B cell (primary cell): ENCODE results near the gene MYBPC3. TPM values are rescaled to one million over a fixed set of nuclear protein-coding genes. Genes with fewer than 3 reads are reported as not detected.

ENCODE experiments used
- ATAC-seq: fragments of 200-7000 bp; cut with Tn5 transposase; one replicate; pipeline ENCODE4 v1.10.0; 2021; ENCODE audit warnings: low read depth, mild to moderate bottlenecking, moderate number of reproducible peaks, moderate library complexity
- CTCF ChIA-PET: fragments of 350-600 bp; sonication (Branson Sonifier 250); formaldehyde crosslinking; loops from one replicate; lab custom pipeline; 2021; ENCODE audit warnings: antibody characterized with exemption, inconsistent platforms; lab: Charles Lee
- POLR2A ChIA-PET: fragments of 350-600 bp; sonication (Branson Sonifier 250); formaldehyde crosslinking; loops from one replicate; lab custom pipeline; 2021; ENCODE audit warnings: antibody characterized with exemption; lab: Charles Lee
- DNase-seq: peaks from one replicate; pipeline ENCODE4 v3.0.0; 2013
- H2AFZ ChIP-seq: 2 replicates; pipeline ENCODE4 v1.6.1; 2012; ENCODE audit warnings: mild to moderate bottlenecking, low read depth, low read length; ENCODE audit not compliant: insufficient read depth, poor library complexity, severe bottlenecking
- H3K27ac ChIP-seq, 2 donors: 1 replicate in 1 of 2; 2 replicates in 1 of 2; pipeline ENCODE4 v1.5.1; 2012 to 2013; ENCODE audit warnings: low read length in 2 of 2, mild to moderate bottlenecking in 2 of 2, moderate library complexity in 1 of 2
- H3K27me3 ChIP-seq, 4 experiments: fragments of 200-600 bp in 1 of 4; sonication (generic) in 1 of 4; replicated peaks in 1 of 4; 1 replicate in 2 of 4; 2 replicates in 2 of 4; pipeline versions ENCODE4 v1.6.1 to v1.7.0; 2013 to 2016; ENCODE audit warnings: low read length in 3 of 4, mild to moderate bottlenecking in 2 of 4, mixed read lengths in 1 of 4, moderate library complexity in 1 of 4; ENCODE audit not compliant: insufficient read depth in 4 of 4, control insufficient read depth in 3 of 4; ENCODE audit errors: control extremely low read depth in 1 of 4
- H3K36me3 ChIP-seq, 2 experiments: replicated peaks in 1 of 2; 1 replicate in 1 of 2; 2 replicates in 1 of 2; pipeline versions ENCODE4 v1.6.1 to v1.7.1; 2013; ENCODE audit warnings: low read length in 1 of 2; ENCODE audit not compliant: insufficient read depth in 2 of 2, control insufficient read depth in 1 of 2; ENCODE audit errors: control extremely low read depth in 1 of 2, extremely low read depth in 1 of 2
- H3K4me1 ChIP-seq, 2 donors: fragments of 200-600 bp in 1 of 2; sonication (generic) in 1 of 2; 1 replicate in 1 of 2; 2 replicates in 1 of 2; pipeline versions ENCODE4 v1.5.1 to v1.6.1; 2013 to 2017; ENCODE audit warnings: low read length in 2 of 2; ENCODE audit not compliant: control insufficient read depth in 2 of 2, insufficient read depth in 2 of 2
- H3K4me2 ChIP-seq: replicated peaks from 2 replicates; pipeline ENCODE3; 2012; ENCODE audit warnings: mild to moderate bottlenecking, low read depth, low read length; ENCODE audit not compliant: poor library complexity, severe bottlenecking
- H3K4me3 ChIP-seq, 5 experiments: fragments of 200-600 bp in 1 of 5; sonication (generic) in 1 of 5; 1 replicate in 3 of 5; 2 replicates in 2 of 5; pipeline versions ENCODE4 v1.5.1 to v1.7.0; 2011 to 2016; ENCODE audit warnings: low read length in 4 of 5, mild to moderate bottlenecking in 4 of 5, low read depth in 2 of 5, control low read depth in 1 of 5, moderate library complexity in 1 of 5; ENCODE audit not compliant: insufficient read depth in 1 of 5; ENCODE audit errors: control extremely low read depth in 1 of 5, extremely low read depth in 1 of 5
- H3K79me2 ChIP-seq: fragments of 200-600 bp; sonication (generic); one replicate; pipeline ENCODE4 v1.6.0; 2016; ENCODE audit warnings: low read length; ENCODE audit not compliant: control insufficient read depth, insufficient read depth
- H3K9ac ChIP-seq: fragments of 200-600 bp; sonication (generic); 2 replicates; pipeline ENCODE4 v1.6.1; 2017; ENCODE audit warnings: mild to moderate bottlenecking, low read length, moderate library complexity
- H3K9me3 ChIP-seq, 3 donors: one replicate each; pipeline versions ENCODE4 v1.6.1 to v1.7.1; 2013; ENCODE audit warnings: low read length in 2 of 3; ENCODE audit not compliant: control insufficient read depth in 2 of 3, insufficient read depth in 1 of 3; ENCODE audit errors: control extremely low read depth in 1 of 3
- H4K20me1 ChIP-seq: 2 replicates; pipeline ENCODE4 v1.6.0; 2012; ENCODE audit warnings: mild to moderate bottlenecking, low read length; ENCODE audit not compliant: insufficient read depth, control insufficient read depth, poor library complexity, severe bottlenecking
- H3K27ac Mint-ChIP-seq: one replicate; pipeline ENCODE4 v1.8.0; 2021; ENCODE audit warnings: mixed read lengths
- H3K27me3 Mint-ChIP-seq: one replicate; pipeline ENCODE4 v1.8.0; 2021; ENCODE audit warnings: mixed read lengths
- H3K4me1 Mint-ChIP-seq: one replicate; pipeline ENCODE4 v1.8.0; 2021; ENCODE audit warnings: mixed read lengths
- H3K4me3 Mint-ChIP-seq: one replicate; pipeline ENCODE4 v1.8.0; 2021; ENCODE audit warnings: mixed read lengths
- H3K9me3 Mint-ChIP-seq: one replicate; pipeline ENCODE4 v1.8.0; 2022; ENCODE audit warnings: mixed read lengths; ENCODE audit not compliant: insufficient read depth
- EZH2 ChIP-seq: IDR thresholded peaks from 2 replicates; pipeline ENCODE4 v1.6.1; 2012; ENCODE audit warnings: borderline replicate concordance, low read depth, mild to moderate bottlenecking, moderate library complexity, low read length; ENCODE audit not compliant: insufficient read depth, poor library complexity, severe bottlenecking
- WGBS: methylation state at CpG from one replicate; pipeline ENCODE4 v1.1.5; 2013; ENCODE audit warnings: missing lambda C conversion rate; ENCODE audit not compliant: insufficient coverage; 5-methylcytosine and 5-hydroxymethylcytosine counted together
- intact Hi-C: fragments of 100-400 bp; cut with micrococcal nuclease; formaldehyde crosslinking; loops from one replicate; pipeline ENCODE4 v1.10.0; 2022
- polyA plus RNA-seq: library from polyadenylated mRNA; depleted of rRNA; stranded (reverse); fragments of >200 nt; gene quantifications from 2 replicates; pipeline ENCODE4 v1.2.3, GENCODE V29; 2012
- total RNA-seq, 2 donors: library from RNA; stranded (reverse); fragments of 120-200 nt in 1 of 2; gene quantifications; 1 replicate in 1 of 2; 2 replicates in 1 of 2; pipeline versions ENCODE4 v1.2.3 to v1.2.4, GENCODE V29; 2013 to 2022
- TF ChIP-seq, protein P1 (sequence below): fragments of 200-600 bp; IDR thresholded peaks from one replicate; pipeline ENCODE4 v1.8.0; 2022; ENCODE audit warnings: antibody characterized with exemption, mild to moderate bottlenecking

Gene MYBPC3
- total and polyA plus RNA-seq, 2 donors (not counting 1 experiment from before 2014, with no cell fraction given): 0.67 to 1.4 TPM

DNA sequence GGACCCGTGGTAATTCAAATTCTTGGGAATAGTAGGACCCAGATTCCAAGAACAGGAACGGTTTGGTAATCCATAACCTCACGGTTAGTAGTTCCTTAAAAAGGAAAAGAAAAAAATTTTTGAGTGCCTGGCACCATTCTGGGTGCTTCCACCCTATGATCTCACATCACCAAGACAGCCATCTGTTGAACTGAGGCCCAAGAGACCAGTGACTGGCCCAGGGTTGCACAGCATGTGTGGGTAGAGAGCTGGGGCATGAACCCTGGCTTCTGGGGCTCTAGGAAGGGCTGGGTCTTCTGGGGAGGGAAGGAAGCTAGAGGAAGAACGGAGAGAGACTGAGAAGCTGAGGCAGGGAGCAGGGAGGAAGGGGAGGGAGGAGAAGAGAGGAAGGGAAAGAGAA is 30.6 kb upstream of the MYBPC3 start:
- Histone ChIP-seq H2AFZ (no peak overlapping the region), H3K36me3 (peaks cover 0 to 2% of the 10 kb centered on the region in 2 experiments), H4K20me1 (no peaks in the 10 kb centered on the region), H3K4me1 (peaks cover 12 to 13% of the 10 kb centered on the region in 2 donors), H3K4me2 (no peak overlapping the region), H3K79me2 (peaks cover 53% of the 10 kb centered on the region), H3K4me3 (no peak overlapping the region), H3K9ac (no peak overlapping the region), H3K27me3 (no peaks in the 10 kb centered on the region), H3K27ac (no peak overlapping the region), H3K9me3 (no peaks in the 10 kb centered on the region)
- Mint-ChIP-seq H3K4me3 (no peak overlapping the region), H3K4me1 (peaks cover 2% of the 10 kb centered on the region), H3K9me3 (no peaks in the 10 kb centered on the region), H3K27ac (no peak overlapping the region), H3K27me3 (no peaks in the 10 kb centered on the region)
- TF ChIP-seq EZH2: no peak
- TF ChIP-seq, protein P1, sequence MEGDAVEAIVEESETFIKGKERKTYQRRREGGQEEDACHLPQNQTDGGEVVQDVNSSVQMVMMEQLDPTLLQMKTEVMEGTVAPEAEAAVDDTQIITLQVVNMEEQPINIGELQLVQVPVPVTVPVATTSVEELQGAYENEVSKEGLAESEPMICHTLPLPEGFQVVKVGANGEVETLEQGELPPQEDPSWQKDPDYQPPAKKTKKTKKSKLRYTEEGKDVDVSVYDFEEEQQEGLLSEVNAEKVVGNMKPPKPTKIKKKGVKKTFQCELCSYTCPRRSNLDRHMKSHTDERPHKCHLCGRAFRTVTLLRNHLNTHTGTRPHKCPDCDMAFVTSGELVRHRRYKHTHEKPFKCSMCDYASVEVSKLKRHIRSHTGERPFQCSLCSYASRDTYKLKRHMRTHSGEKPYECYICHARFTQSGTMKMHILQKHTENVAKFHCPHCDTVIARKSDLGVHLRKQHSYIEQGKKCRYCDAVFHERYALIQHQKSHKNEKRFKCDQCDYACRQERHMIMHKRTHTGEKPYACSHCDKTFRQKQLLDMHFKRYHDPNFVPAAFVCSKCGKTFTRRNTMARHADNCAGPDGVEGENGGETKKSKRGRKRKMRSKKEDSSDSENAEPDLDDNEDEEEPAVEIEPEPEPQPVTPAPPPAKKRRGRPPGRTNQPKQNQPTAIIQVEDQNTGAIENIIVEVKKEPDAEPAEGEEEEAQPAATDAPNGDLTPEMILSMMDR: no peak
- ChIA-PET POLR2A (no interaction called here), CTCF (interaction anchor here (1.1 kb wide), 1 partner anchor 9 kb away, joined by 4 read pairs; no protein-coding TSS in a partner anchor)
- DNase-seq (no peak), ATAC-seq (no peak)
- intact Hi-C loops: no loop called here
- WGBS: 81% methylated on average over 2 of the region's 4 CpGs

DNA sequence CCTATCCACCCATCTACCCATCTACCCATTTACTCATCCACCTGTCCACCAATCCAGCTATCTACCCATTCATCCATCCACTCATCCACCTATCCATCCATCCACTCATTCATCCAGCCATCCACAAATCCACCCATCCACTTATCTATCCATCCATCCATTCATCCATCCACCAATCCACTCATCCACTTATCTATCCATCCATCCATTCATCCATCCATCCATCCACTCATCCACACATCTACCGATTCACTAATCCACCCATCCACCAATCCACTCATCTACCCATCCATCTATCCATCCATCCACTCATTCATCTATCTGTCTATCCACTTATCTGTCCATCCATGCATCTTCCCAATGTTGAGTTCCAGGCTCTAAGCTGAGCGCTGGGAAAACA is 27.6 kb upstream of the MYBPC3 start:
- H3K4me3 Mint-ChIP-seq: no peak overlapping the region
- no peak overlapping the region for H2AFZ ChIP-seq
- peaks cover 24% of the 10 kb centered on the region for H3K4me1 Mint-ChIP-seq
- H3K79me2 ChIP-seq: peaks cover 83% of the 10 kb centered on the region
- H3K9me3 ChIP-seq: no peaks in the 10 kb centered on the region
- no peak overlapping the region for H3K4me3 ChIP-seq
- H3K27me3 Mint-ChIP-seq: no peaks in the 10 kb centered on the region
- peaks cover 0 to 12% of the 10 kb centered on the region in 2 experiments for H3K36me3 ChIP-seq
- H3K9me3 Mint-ChIP-seq: no peaks in the 10 kb centered on the region
- ATAC-seq (no peak), DNase-seq (no peak)
- H4K20me1 ChIP-seq: peaks cover 19% of the 10 kb centered on the region
- peak overlapping the region in 1 of 2 donors; percentile 61 for H3K27ac ChIP-seq
- intact Hi-C loops: no loop called here
- CTCF ChIA-PET: interaction anchor here (1.1 to 1.9 kb wide), 4 partner anchors 14 to 132 kb away, joined by 4 to 11 read pairs (median 6); partner anchors contain the start of gene ACP2
- H3K27me3 ChIP-seq: no peaks in the 10 kb centered on the region
- no peak overlapping the region for H3K4me2 ChIP-seq
- TF ChIP-seq, protein P1: no peak
- no peak for TF ChIP-seq EZH2
- H3K27ac Mint-ChIP-seq: no peak overlapping the region
- H3K4me1 ChIP-seq: peaks cover 30 to 34% of the 10 kb centered on the region in 2 donors
- POLR2A ChIA-PET: interaction anchor here (0.9 to 4.1 kb wide), 3 partner anchors 10 to 20 kb away, joined by 3 to 50 read pairs (median 4); no protein-coding TSS in a partner anchor
- 100% methylated on average over 1 of the region's 2 CpGs for whole genome bisulfite sequencing
- no peak overlapping the region for H3K9ac ChIP-seq
